ENCODE data around the gene ARR3. TPM values are rescaled to one million over a fixed set of nuclear protein-coding genes. Genes with fewer than 3 reads are reported as not detected.

ARR3 gene
- total RNA-seq, 1 donor from 2014 or later, result not detected

DNA sequence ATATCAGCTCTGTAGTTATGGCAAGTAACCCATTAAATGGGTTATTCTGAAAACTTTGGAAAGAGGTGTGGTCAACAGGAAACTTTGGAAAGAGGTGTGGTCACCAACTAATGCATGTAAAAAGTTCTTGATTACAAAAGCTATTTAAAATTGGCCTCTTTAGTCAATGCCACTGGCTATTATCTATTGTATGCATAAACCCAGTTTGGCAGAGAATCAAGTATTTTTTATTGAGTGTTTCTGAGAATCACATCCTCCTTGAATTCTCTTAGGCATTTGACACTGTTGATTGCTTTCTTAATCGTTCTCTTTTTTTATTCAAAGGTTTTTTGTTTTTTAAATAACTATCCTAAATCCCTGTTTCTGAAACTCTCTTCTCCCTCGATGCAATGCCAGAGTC lies 15.6 kb upstream of the ARR3 start:
- FAIRE-seq (no peak), DNase-seq (ENCODE audit: low read depth) (no peak)
- no peaks in the 10 kb centered on the region for H3K36me3 ChIP-seq (ENCODE audit: control insufficient read depth, insufficient read depth, low read length)
- no peaks in the 10 kb centered on the region for H3K27me3 ChIP-seq (ENCODE audit: control insufficient read depth, insufficient read depth, low read length)
- no peak for TF ChIP-seq CTCF (IDR thresholded peaks at IDR 0.05; ENCODE audit: insufficient read depth, low read length, severe bottlenecking)
- no peak overlapping the region for H3K4me3 ChIP-seq (ENCODE audit: low read depth, low read length)

DNA sequence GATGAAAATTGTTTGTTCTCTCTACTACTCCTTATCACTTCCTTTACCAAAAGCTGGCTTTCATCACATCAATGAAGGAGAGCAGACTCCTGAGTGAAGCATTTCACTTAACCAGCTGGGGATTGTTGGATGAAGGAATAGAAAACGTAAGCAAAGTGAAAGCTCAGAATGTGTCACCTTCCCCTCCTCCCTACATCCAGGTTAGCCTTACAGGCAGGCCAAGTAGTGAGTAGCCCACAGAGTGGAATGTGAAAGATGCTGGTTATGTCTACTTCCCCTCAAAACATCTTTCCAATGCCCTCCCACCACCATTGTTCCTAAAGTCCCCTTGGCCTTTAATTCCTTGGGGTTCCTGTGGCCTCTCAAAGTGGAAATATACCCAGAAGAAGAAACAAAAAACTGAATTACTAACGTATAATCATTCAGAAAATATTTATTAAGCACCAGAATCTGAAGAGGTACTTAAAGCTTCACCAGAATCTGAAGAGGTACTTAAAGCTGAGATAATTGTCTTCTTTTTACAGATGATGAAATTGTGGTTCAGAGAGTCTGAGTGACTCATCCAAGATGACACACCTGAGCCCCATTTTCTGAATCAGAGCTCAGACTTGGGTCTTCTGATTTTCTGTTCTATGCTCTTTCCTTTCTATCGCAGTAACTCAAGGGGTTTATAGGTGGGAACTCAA lies 14.6 kb upstream of the ARR3 start:
- Histone ChIP-seq H3K27me3 (ENCODE audit: control insufficient read depth, insufficient read depth, low read length) (no peaks in the 10 kb centered on the region), H3K36me3 (ENCODE audit: control insufficient read depth, insufficient read depth, low read length) (no peaks in the 10 kb centered on the region), H3K4me3 (ENCODE audit: low read depth, low read length) (no peak overlapping the region)
- DNase-seq (ENCODE audit: low read depth) (peak; percentile 78), FAIRE-seq (no peak)
- no peak for TF ChIP-seq CTCF (IDR thresholded peaks at IDR 0.05; ENCODE audit: insufficient read depth, low read length, severe bottlenecking)

- no peak for DNase-seq (ENCODE audit: low read depth)
- no peaks in the 10 kb centered on the region for H3K27me3 ChIP-seq (ENCODE audit: control insufficient read depth, insufficient read depth, low read length)
- no peak for TF ChIP-seq CTCF (IDR thresholded peaks at IDR 0.05; ENCODE audit: insufficient read depth, low read length, severe bottlenecking)
- no peaks in the 10 kb centered on the region for H3K36me3 ChIP-seq (ENCODE audit: control insufficient read depth, insufficient read depth, low read length)
- no peak overlapping the region for H3K4me3 ChIP-seq (ENCODE audit: low read depth, low read length)
- FAIRE-seq, result no peak
Observed at GRCh38 chrX:70254063-70254400, 14.1 kb upstream of the ARR3 start.

- no peak for FAIRE-seq
- H3K4me3 ChIP-seq (ENCODE audit: low read depth, low read length), result no peak overlapping the region
- DNase-seq (ENCODE audit: low read depth), result peak; percentile 8
- no peak for TF ChIP-seq CTCF (IDR thresholded peaks at IDR 0.05; ENCODE audit: insufficient read depth, low read length, severe bottlenecking)
- H3K27me3 ChIP-seq (ENCODE audit: control insufficient read depth, insufficient read depth, low read length), result no peaks in the 10 kb centered on the region
- no peaks in the 10 kb centered on the region for H3K36me3 ChIP-seq (ENCODE audit: control insufficient read depth, insufficient read depth, low read length)
Observed at GRCh38 chrX:70254909-70255308, 13.2 kb upstream of the ARR3 start.

GRCh38 chrX:70255452-70255851 lies 12.7 kb upstream of the ARR3 start:
- H3K27me3 ChIP-seq (ENCODE audit: control insufficient read depth, insufficient read depth, low read length), result no peaks in the 10 kb centered on the region
- H3K4me3 ChIP-seq (ENCODE audit: low read depth, low read length), result no peak overlapping the region
- FAIRE-seq, result no peak
- DNase-seq (ENCODE audit: low read depth), result no peak
- TF ChIP-seq CTCF (IDR thresholded peaks at IDR 0.05; ENCODE audit: insufficient read depth, low read length, severe bottlenecking), result no peak
- no peaks in the 10 kb centered on the region for H3K36me3 ChIP-seq (ENCODE audit: control insufficient read depth, insufficient read depth, low read length)
